ENCODE data around the gene CDCA8.

The CDCA8 gene

GRCh38 chr1:37697090-37697489, 4.8 kb downstream of the CDCA8 start:
- H3K4me3 ChIP-seq (replicated peaks; ENCODE audit: insufficient read depth, low read length) = no peak overlapping the region
- H3K27ac ChIP-seq (replicated peaks) = no peak overlapping the region
- TF ChIP-seq REST (IDR thresholded peaks at IDR 0.05; ENCODE audit: insufficient replicate concordance, low read depth) (no peak), GABPA (IDR thresholded peaks at IDR 0.05; ENCODE audit: low read depth) (no peak), SPI1 (IDR thresholded peaks at IDR 0.05; ENCODE audit: borderline replicate concordance, low read depth) (no peak), POLR2AphosphoS5 (IDR thresholded peaks at IDR 0.05; ENCODE audit: low read depth) (no peak)
- TF ChIP-seq, protein P1, sequence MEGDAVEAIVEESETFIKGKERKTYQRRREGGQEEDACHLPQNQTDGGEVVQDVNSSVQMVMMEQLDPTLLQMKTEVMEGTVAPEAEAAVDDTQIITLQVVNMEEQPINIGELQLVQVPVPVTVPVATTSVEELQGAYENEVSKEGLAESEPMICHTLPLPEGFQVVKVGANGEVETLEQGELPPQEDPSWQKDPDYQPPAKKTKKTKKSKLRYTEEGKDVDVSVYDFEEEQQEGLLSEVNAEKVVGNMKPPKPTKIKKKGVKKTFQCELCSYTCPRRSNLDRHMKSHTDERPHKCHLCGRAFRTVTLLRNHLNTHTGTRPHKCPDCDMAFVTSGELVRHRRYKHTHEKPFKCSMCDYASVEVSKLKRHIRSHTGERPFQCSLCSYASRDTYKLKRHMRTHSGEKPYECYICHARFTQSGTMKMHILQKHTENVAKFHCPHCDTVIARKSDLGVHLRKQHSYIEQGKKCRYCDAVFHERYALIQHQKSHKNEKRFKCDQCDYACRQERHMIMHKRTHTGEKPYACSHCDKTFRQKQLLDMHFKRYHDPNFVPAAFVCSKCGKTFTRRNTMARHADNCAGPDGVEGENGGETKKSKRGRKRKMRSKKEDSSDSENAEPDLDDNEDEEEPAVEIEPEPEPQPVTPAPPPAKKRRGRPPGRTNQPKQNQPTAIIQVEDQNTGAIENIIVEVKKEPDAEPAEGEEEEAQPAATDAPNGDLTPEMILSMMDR (IDR thresholded peaks at IDR 0.05; ENCODE audit: insufficient read depth, low read length) = no peak
- H3K27me3 ChIP-seq (ENCODE audit: insufficient read depth, poor library complexity, severe bottlenecking) = no peaks in the 10 kb centered on the region
- no peak for DNase-seq (ENCODE audit: low read depth in 1 of 2, low spot score in 1 of 2)

- Histone ChIP-seq H3K4me3 (replicated peaks; ENCODE audit: insufficient read depth, low read length) (no peak overlapping the region), H3K27ac (replicated peaks) (no peak overlapping the region), H3K27me3 (ENCODE audit: insufficient read depth, poor library complexity, severe bottlenecking) (no peaks in the 10 kb centered on the region)
- TF ChIP-seq REST (IDR thresholded peaks at IDR 0.05; ENCODE audit: insufficient replicate concordance, low read depth) = no peak
- no peak for TF ChIP-seq SPI1 (IDR thresholded peaks at IDR 0.05; ENCODE audit: borderline replicate concordance, low read depth)
- no peak for TF ChIP-seq GABPA (IDR thresholded peaks at IDR 0.05; ENCODE audit: low read depth)
- TF ChIP-seq, protein P1 (IDR thresholded peaks at IDR 0.05; ENCODE audit: insufficient read depth, low read length) = no peak
- TF ChIP-seq POLR2AphosphoS5 (IDR thresholded peaks at IDR 0.05; ENCODE audit: low read depth) = no peak
- no peak for DNase-seq (ENCODE audit: low read depth in 1 of 2, low spot score in 1 of 2)
Measured at GRCh38 chr1:37697737-37698136, 5.4 kb downstream of the CDCA8 start.

DNA sequence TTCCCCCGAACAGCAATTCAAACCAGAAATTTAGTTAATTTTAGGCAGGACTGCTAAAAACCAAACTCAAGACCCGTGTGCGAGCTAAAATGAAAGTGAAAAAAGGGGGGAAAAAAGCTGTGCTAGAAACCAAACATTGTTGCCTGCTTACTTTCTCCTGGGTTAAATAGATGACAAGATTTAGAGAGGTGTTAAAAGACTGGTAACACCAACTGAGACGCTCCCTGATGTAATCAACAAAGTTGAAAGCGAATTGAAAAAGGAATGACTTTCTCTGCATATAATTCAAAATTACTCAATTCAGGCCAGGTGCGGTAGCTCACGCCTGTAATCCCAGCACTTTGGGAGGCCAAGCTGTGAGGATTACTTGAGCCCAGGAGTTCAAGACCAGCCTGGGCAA, 6.8 kb downstream of the CDCA8 start:
- Histone ChIP-seq H3K27me3 (ENCODE audit: insufficient read depth, poor library complexity, severe bottlenecking) (no peaks in the 10 kb centered on the region), H3K4me3 (replicated peaks; ENCODE audit: insufficient read depth, low read length) (no peak overlapping the region), H3K27ac (replicated peaks) (no peak overlapping the region)
- no peak for DNase-seq (ENCODE audit: low read depth in 1 of 2, low spot score in 1 of 2)
- no peak for TF ChIP-seq GABPA (IDR thresholded peaks at IDR 0.05; ENCODE audit: low read depth)
- no peak for TF ChIP-seq SPI1 (IDR thresholded peaks at IDR 0.05; ENCODE audit: borderline replicate concordance, low read depth)

DNA sequence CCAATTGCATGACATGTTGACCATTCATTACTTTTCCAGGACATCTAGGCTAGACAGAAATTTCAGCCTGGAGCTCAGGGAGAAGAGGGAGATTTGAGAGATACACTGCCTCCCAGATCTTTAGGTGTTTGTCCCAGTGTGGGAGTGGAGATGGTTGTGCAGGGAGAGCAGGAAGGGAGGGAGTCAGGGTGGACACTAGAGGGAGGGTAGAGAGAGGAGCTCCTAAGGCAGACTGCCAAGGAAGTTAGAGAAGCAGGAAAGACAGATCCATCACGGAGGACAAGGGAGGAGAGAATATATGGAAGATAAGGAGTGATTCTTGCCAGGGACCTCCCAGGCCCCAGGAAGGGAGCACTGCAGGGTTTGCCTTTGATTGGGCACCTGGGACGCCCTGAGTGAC, 8.7 kb downstream of the CDCA8 start:
- no peaks in the 10 kb centered on the region for H3K27me3 ChIP-seq (ENCODE audit: insufficient read depth, poor library complexity, severe bottlenecking)
- no peak overlapping the region for H3K4me3 ChIP-seq (replicated peaks; ENCODE audit: insufficient read depth, low read length)
- H3K27ac ChIP-seq (replicated peaks) = no peak overlapping the region
- no peak for DNase-seq (ENCODE audit: low read depth in 1 of 2, low spot score in 1 of 2)
- no peak for TF ChIP-seq SPI1 (IDR thresholded peaks at IDR 0.05; ENCODE audit: borderline replicate concordance, low read depth)
- no peak for TF ChIP-seq POLR2AphosphoS5 (IDR thresholded peaks at IDR 0.05; ENCODE audit: low read depth)
- TF ChIP-seq GABPA (IDR thresholded peaks at IDR 0.05; ENCODE audit: low read depth) = no peak
- TF ChIP-seq, protein P1 (IDR thresholded peaks at IDR 0.05; ENCODE audit: insufficient read depth, low read length) = no peak
- TF ChIP-seq REST (IDR thresholded peaks at IDR 0.05; ENCODE audit: insufficient replicate concordance, low read depth) = no peak

Measured in HL-60 (cell line).